PC-3 (cell line): ENCODE results near the gene IFITM10. TPM values are rescaled to one million over a fixed set of nuclear protein-coding genes. Genes with fewer than 3 reads are reported as not detected.

Experiments used
- ATAC-seq: fragments of 200-7000 bp; cut with Tn5 transposase; 2 replicates; pipeline ENCODE4 v1.9.1; 2020; ENCODE audit warnings: mild to moderate bottlenecking, moderate library complexity
- BruUV-seq: library from RNA; stranded (reverse); fragments of 400-500 nt; replicated peaks from 2 replicates; lab custom pipeline; 2021; lab: Mats Ljungman, UMichigan
- CTCF ChIA-PET: fragments of 300-600 bp; sonication (Branson Sonifier 250); formaldehyde crosslinking; loops from one replicate; lab custom pipeline; 2022; ENCODE audit warnings: antibody characterized with exemption; lab: Charles Lee
- POLR2A ChIA-PET: fragments of 300-600 bp; sonication (Branson Sonifier 250); formaldehyde crosslinking; loops from one replicate; lab custom pipeline; 2022; ENCODE audit warnings: antibody characterized with exemption; ENCODE audit not compliant: unreplicated experiment; lab: Charles Lee
- DNase-seq: peaks from one replicate; pipeline ENCODE4 v3.0.0-alpha.2; 2015
- H2AFZ ChIP-seq: fragments of 300-600 bp; sonication (generic); 2 replicates; pipeline ENCODE4 v1.6.0; 2016; ENCODE audit warnings: antibody characterized with exemption, low read length
- H3F3A ChIP-seq: fragments of 300-600 bp; sonication (generic); one replicate; pipeline ENCODE4 v1.6.0; 2017; ENCODE audit warnings: antibody characterized with exemption, low read length, control low read depth, mild to moderate bottlenecking; ENCODE audit not compliant: unreplicated experiment
- H3K27ac ChIP-seq: fragments of 300-600 bp; sonication (generic); 2 replicates; pipeline ENCODE4 v1.5.1; 2016; ENCODE audit warnings: mild to moderate bottlenecking, low read length
- H3K27me3 ChIP-seq: fragments of 300-600 bp; sonication (generic); 2 replicates; pipeline ENCODE4 v1.6.1; 2016; ENCODE audit warnings: low read length, mixed read lengths
- H3K36me3 ChIP-seq: fragments of 300-600 bp; sonication (generic); 2 replicates; pipeline ENCODE4 v1.6.1; 2016; ENCODE audit warnings: low read depth, mixed run types, low read length, mixed read lengths
- H3K4me1 ChIP-seq: fragments of 300-600 bp; sonication (generic); 2 replicates; pipeline ENCODE4 v1.5.1; 2016; ENCODE audit warnings: low read length; ENCODE audit not compliant: insufficient read depth
- H3K4me2 ChIP-seq: fragments of 300-600 bp; sonication (generic); 2 replicates; pipeline ENCODE4 v1.6.0; 2016; ENCODE audit warnings: low read length
- H3K4me3 ChIP-seq: fragments of 300-600 bp; sonication (generic); 2 replicates; pipeline ENCODE4 v1.5.1; 2016; ENCODE audit warnings: mild to moderate bottlenecking, low read length, mixed read lengths
- H3K79me2 ChIP-seq: fragments of 300-600 bp; sonication (generic); 2 replicates; pipeline ENCODE4 v1.6.1; 2017; ENCODE audit warnings: low read length, mixed read lengths
- H3K9ac ChIP-seq: fragments of 300-600 bp; sonication (generic); 2 replicates; pipeline ENCODE4 v1.6.0; 2016; ENCODE audit warnings: mild to moderate bottlenecking, low read length
- H3K9me2 ChIP-seq: fragments of 300-600 bp; sonication (generic); replicated peaks from 2 replicates; pipeline ENCODE4 v1.6.1; 2016; ENCODE audit warnings: mixed run types, low read length, mixed read lengths
- H3K9me3 ChIP-seq: fragments of 300-600 bp; sonication (generic); 2 replicates; pipeline ENCODE4 v1.6.1; 2016; ENCODE audit warnings: low read length, mixed read lengths
- H4K20me1 ChIP-seq: fragments of 300-600 bp; sonication (generic); 2 replicates; pipeline ENCODE4 v1.6.1; 2016; ENCODE audit warnings: low read length, mixed read lengths
- CTCF ChIP-seq: fragments of 300-600 bp; sonication (generic); conservative IDR thresholded peaks from 2 replicates; pipeline ENCODE4 v1.5.1; 2017; ENCODE audit warnings: antibody characterized with exemption, low read depth, mild to moderate bottlenecking, low read length
- EZH2 ChIP-seq: fragments of 300-600 bp; sonication (generic); IDR thresholded peaks from one replicate; pipeline ENCODE4 v1.6.1; 2017; ENCODE audit warnings: antibody characterized with exemption, mild to moderate bottlenecking, low read length; ENCODE audit not compliant: unreplicated experiment
- EZH2phosphoT487 ChIP-seq: fragments of 300-600 bp; sonication (generic); IDR thresholded peaks from 2 replicates; pipeline ENCODE4 v1.6.1; 2018; ENCODE audit warnings: mild to moderate bottlenecking, antibody characterized with exemption, low read length, borderline replicate concordance
- intact Hi-C: fragments of 100-400 bp; cut with micrococcal nuclease; formaldehyde crosslinking; loops from 2 replicates; pipeline ENCODE4 v1.9.0; 2023
- total RNA-seq: library from RNA; depleted of rRNA; stranded (reverse); fragments of >200 nt; gene quantifications from 2 replicates; pipeline ENCODE4 v1.2.3, GENCODE V29; 2014

Gene IFITM10
- total RNA-seq, 1 experiment from 2014 or later, result 1.4 TPM

GRCh38 chr11:1763336-1763795 lies 13.0 kb upstream of the IFITM10 start:
- H3K9me3 ChIP-seq, result no peaks in the 10 kb centered on the region
- 0 out of 2 replicates have a peak overlapping the region, but pooled peaks have one; percentile 40 for H3K27ac ChIP-seq
- peaks cover 30% of the 10 kb centered on the region for H3K79me2 ChIP-seq
- ChIA-PET CTCF (no interaction called here), POLR2A (no interaction called here)
- H3F3A ChIP-seq, result no peaks in the 10 kb centered on the region
- no peak for TF ChIP-seq CTCF
- TF ChIP-seq EZH2phosphoT487, result no peak
- no peak for TF ChIP-seq EZH2
- H3K9me2 ChIP-seq, result no peaks in the 10 kb centered on the region
- H3K9ac ChIP-seq, result peak overlapping the region; percentile 84
- H4K20me1 ChIP-seq, result peaks cover 10% of the 10 kb centered on the region; the same call in 1 of the 2 replicates
- H2AFZ ChIP-seq, result peak overlapping the region; percentile 76
- peak; percentile 23 for ATAC-seq
- H3K4me2 ChIP-seq, result peak overlapping the region; percentile 99
- peak overlapping the region; percentile 87 for H3K4me3 ChIP-seq
- intact Hi-C loops, result loop anchor here (5.0 kb wide), 1 partner anchor 69 kb away; the partner anchor contains the start of gene SYT8
- no peak for DNase-seq
- H3K27me3 ChIP-seq, result no peaks in the 10 kb centered on the region
- peaks cover 27% of the 10 kb centered on the region for H3K4me1 ChIP-seq
- BruUV-seq, result no TSS peak
- no peaks in the 10 kb centered on the region for H3K36me3 ChIP-seq

GRCh38 chr11:1762537-1763302 lies 12.3 kb upstream of the IFITM10 start:
- TSS peak; percentile 79 for BruUV-seq
- H3K27ac ChIP-seq, result peak overlapping the region; percentile 40

More at GRCh38 chr11:1762537-1763302, 12.3 kb upstream of the IFITM10 start:
- TF ChIP-seq CTCF, result no peak
- TF ChIP-seq EZH2phosphoT487, result no peak
- TF ChIP-seq EZH2, result no peak
- Histone ChIP-seq H3K27me3 (no peaks in the 10 kb centered on the region), H3K9ac (peak overlapping the region; percentile 84), H3K9me3 (no peaks in the 10 kb centered on the region), H4K20me1 (peaks cover 10% of the 10 kb centered on the region; the same call in 1 of the 2 replicates), H3K9me2 (no peaks in the 10 kb centered on the region), H3F3A (no peaks in the 10 kb centered on the region), H3K4me1 (peaks cover 27% of the 10 kb centered on the region), H2AFZ (0 out of 2 replicates have a peak overlapping the region, but pooled peaks have one; percentile 76), H3K4me2 (peak overlapping the region; percentile 99), H3K79me2 (peaks cover 30% of the 10 kb centered on the region), H3K36me3 (no peaks in the 10 kb centered on the region), H3K4me3 (peak overlapping the region; percentile 87)
- POLR2A ChIA-PET, result no interaction called here
- DNase-seq (peak; percentile 75), ATAC-seq (peak; percentile 35)
- CTCF ChIA-PET, result interaction anchor here (0.9 to 1.1 kb wide), 2 partner anchors 66 to 70 kb away, joined by 3 to 16 read pairs; no protein-coding TSS in a partner anchor
- intact Hi-C loops, result loop anchor here (5.0 kb wide), 1 partner anchor 70 kb away; the partner anchor contains the start of gene SYT8
